ENCODE results near the gene MYO10.
"Not testable (repeated sequence)": the region's sequence is repeated elsewhere in the genome, so short reads cannot be mapped to it uniquely, and the experiment has no call there.

Gene MYO10

DNA sequence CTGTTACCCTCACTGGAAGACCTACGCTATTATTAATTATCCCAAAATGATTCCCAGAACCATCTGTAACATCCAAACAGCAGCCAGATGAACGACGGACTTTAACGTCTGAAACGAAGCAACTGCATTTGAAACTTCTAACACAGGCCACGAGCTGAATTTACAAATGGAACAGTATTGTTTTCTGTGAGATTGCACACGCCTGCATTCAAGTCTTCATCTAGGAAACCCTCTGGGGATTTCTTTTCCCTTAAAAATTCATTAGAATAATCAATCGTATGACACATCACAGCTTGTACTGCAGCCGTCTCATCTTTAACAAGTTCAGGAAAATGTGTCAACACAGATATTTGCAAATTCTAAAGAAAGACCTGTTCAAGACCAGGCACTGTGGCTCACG is 80.2 kb downstream of the MYO10 start:
- DNase-seq: no peak

DNA sequence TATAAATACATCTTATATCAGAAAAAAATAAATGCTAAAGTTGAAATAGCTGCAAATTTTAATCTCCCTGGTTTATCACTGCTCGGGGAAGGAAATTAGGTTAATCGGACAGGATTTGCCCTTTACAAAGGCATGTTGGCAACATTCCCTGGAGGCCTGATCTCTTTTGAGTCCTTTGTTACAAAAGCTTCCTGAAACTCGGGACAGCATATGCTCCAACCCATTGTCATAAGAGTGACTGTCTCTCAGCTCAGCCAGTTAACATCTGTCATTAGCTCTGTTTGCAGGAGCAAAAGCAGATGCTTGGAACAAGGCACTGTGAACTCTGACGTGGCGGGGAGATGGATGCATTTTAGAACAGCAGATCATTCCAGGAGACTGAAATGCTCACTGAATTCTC is 80.6 kb downstream of the MYO10 start:
- DNase-seq: no peak

DNA sequence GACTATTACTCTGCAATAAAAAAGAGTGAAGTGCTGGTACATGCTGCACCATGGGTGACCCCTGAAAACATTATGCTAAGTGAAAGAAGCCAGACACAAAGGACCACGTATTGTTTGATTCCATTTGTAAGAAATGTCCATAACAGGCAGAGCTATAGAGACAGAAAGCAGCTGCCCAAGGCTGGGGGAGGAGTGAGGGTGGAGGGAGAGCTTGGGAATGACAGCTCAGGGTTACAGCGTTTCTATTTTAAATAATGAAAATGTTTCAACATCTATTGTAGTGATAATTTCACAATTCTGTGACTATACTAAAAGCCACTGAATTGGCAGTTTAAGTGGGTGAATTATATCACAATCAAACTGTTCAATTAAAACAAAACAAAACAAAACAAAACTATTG is 81.7 kb downstream of the MYO10 start:
- DNase-seq: no peak

DNA sequence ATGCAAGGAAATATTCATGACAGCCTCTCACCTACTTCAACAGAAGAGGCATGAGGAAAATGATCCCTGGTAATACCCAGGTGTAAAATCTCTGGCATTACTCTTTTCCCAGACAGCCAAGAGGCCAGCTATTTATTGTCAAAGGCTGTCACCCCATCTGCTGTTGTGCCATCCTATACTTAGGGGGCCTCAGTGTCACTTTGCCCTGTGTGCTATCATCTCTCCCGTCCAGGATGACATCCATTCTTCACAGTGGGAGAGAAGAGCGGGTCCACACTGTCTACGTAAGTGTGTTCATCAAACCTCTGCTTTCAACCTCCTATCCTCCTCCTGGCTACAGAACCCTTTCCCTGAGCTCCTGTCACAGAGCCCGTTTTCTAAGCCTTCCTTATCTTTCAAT is 82.6 kb downstream of the MYO10 start:
- DNase-seq: no peak

DNA sequence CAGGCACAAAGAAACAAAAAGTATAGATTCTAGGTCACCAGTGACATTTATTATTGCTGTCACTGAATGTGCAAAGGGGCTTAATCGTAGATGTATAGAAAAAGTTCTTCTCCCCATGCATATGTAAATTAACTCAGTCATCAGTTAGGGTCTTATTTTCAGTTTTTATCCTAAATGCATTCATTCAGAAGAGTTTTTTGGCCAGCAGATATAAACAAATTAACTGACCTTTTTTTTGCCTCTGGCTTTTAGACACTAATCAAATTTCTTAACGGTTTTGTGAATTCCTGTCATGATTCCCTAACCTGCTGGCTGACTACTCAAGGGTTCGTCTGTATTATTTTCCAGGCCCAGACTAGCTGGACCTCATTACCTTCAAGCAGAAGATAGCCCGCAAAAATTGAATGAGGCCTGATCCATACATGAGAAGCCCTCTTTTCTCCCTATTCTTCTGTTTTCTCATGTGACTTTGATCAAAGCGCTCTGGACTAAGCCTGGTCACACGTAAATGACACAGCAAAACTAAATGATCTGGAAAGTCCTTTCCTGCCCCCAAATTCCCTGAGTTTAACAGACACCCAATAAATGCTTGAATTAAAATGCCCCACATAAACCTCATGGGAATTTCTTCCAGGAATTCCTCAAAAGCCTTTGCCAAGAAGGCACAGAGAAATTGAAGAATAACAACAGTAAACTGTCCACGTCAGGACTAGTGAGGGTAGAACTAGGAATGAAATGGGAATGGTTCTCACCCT is 83.7 kb downstream of the MYO10 start:
- DNase-seq: no peak

DNA sequence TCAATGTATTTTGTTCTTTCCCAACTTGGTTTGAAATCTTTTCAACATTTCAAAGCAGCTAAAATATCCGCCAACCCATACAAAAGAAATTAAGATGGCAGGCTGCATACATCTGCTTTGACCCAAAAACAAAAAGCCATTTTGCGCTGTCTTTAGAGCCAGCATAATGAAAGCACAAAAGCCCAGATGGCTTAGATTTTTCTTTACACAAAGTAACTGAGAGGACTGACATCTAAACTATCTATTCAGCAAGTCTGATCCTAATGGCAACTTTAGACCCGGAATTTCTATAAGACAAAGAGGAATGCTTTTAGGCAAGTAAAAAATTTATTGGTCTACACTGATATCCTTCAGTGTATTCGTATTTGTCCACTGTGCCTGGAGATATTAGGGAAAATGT is 86.3 kb downstream of the MYO10 start:
- no peak for DNase-seq

DNA sequence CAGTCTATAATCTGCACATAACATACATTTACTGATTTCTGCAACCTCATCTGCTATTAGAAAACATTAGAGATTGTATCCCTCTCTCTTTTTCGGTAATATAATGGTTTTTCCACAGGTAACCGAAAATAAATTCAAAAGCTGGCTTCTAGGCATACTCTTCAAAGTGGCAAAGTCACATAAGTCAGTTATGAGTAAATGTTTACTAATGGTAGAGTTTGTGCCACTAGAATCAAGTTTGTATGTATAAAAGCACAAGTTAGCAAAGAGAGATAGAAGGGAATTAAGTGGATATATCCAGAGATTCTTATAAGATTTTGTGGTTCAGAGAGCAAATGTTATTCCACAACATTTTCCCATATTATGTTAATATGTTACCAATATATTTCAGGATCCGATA is 86.9 kb downstream of the MYO10 start:
- DNase-seq: no peak

DNA sequence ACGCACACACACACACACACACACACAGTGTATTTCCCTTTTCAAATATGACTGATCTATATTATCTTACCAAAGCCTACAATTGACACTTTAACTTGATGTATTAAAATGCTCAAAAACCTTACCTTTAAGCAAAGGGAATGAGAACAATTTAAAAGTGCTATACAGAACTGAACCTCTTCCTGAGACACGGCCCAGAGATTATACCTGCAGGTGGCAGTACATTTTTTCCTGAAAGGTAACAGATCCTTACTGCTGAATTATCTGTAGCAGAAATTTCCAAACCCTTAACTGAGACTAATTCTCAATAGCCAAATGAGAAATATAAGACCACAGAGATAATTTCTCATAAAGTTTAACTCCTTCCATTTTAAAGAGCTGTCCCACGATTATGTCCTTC is 91.1 kb downstream of the MYO10 start:
- no peak for DNase-seq

DNA sequence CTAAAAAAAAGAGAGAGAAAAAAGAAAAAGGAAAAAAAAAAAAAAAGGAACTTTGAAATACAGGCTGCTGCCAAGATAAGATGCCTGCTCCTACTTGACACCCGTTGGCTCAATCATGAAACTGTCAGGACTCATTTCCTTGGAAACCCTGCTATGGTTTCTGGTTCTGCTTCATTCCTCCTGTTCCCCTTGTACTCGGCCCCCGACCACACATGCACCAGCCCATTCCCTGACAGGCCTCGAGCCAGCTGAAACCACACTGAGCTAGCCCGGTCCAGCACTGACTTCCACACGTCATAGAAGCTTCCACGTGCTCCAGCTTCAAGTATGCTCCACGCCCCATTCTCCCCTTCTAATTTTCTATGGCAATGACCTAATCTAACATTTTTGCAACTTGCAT is 93.2 kb downstream of the MYO10 start:
- no peak for DNase-seq

DNA sequence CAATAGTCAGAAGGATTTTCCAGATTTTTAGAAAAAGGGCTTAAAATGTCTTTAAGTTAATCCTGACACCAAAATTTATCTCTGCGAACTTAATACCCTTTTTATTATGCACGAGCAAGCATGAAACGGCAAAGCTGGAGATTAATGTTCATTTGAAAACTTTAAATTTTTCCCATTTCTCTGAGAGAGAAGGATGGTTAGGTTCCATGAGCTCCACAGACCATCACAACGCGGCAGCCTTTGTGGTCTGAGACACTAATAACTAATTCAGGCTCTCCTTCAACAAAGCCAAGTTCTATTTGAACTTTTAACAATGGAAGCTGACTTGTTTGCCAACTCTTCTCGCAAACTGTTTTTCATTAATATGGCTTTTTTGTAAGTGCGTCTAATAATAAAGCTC is 94.7 kb downstream of the MYO10 start:
- DNase-seq: no peak

DNA sequence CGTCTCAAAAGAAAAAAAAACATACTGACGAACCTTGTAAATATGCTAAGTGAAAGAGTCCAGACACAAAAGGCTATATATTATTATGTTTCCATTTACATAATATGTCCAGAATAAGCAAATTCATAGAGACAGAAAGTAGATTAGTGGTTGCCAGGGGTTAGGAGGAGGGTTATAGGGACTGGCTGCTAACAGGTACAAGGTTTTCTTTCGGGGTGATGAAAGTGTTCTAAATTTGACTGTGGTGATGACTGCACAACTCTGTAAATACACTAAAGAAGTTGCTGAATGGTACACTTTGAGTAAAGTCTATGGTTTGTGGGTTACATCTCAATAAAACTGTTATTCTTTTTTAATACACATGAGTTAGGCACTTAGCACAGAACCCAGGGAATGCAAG is 98.8 kb downstream of the MYO10 start:
- no peak for DNase-seq

DNA sequence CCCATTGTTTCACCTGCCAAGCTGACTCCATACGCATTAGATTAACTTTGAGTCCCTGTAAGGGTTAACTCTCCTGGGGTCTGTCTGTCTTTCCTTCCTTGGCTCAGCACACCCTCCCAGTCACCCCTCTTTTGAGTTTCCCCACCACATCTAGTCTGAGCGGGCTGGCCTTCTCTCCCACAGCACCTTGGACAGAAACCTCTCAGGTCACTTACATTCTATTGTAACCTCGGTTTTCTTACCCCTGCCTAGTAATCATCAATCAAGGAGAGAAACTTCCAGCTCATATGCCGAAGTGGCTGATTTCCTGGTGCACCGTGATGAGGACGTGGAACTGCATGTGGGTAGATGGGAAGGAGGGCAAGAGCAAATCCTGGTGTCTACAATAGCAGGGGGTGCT is 102.1 kb downstream of the MYO10 start:
- no peak for DNase-seq

DNA sequence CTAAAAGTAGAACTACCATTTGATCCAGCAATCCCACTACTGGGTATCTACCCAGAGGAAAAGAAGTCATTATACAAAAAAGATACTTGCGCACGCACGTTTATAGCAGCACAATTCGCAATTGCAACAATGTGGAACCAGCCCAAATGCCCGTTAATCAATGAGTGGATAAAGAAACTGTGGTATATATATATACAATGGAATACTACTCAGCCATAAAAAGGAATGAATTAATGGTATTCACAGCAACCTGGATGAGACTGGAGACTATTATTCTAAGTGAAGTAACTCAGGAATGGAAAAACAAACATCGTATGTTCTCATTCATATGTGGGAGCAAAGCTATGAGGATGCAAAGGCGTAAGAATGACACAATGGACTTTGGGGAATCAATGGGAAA is 104.8 kb downstream of the MYO10 start:
- not testable (repeated sequence) for DNase-seq

DNA sequence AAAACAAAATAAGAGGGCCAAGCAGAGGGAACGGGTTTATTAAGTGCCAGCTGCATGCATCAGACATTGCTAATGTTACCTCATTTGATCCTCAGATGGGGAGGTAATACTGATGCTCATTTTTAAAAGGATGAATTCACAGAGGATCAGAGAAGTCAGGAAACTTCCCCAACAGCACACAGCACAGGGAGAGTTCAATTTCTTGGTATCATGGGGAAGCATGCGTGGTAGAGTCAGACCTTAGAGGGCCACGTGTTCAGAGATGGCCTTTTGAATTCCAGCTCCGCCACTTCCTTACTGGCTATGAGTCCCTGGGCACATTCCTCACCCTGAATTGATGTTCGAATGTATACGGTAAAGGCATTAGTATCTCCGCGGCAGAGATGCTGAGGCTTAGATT is 108.3 kb downstream of the MYO10 start:
- no peak for DNase-seq

DNA sequence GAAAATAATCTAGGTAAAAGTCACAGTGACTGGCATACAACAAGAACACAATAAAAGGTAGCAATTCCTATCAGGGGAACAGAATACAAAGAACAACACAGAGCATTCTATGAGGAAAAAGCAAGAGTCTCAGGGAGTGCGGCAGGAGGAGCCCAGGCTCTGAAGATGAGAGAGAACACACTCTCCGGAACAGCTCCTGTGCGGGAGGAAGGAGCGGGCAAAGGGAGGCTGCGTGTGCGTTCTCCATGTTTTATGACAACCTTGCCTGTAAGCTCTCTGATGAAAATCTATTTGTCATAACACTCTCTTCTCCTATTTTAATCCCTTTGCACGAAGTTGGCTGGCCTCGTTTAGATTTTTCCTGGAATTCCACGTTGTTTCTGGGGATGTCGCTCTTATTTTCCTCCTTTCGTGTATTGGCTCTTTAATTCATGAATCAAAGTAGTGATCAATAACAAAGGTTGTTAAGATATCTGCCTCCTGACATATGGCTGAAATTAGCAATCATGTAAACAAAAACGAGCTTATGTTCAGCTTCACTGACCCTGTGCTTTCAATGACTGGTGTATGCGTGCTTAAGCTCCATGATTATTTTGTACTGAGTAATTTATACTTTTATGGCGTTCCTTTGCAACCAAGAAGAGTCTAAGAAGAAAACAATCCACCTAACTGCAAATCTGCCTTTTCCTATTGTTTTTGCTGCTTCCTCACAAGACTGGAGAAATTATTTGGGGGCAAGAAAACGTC is 109.5 kb downstream of the MYO10 start:
- DNase-seq: no peak

DNA sequence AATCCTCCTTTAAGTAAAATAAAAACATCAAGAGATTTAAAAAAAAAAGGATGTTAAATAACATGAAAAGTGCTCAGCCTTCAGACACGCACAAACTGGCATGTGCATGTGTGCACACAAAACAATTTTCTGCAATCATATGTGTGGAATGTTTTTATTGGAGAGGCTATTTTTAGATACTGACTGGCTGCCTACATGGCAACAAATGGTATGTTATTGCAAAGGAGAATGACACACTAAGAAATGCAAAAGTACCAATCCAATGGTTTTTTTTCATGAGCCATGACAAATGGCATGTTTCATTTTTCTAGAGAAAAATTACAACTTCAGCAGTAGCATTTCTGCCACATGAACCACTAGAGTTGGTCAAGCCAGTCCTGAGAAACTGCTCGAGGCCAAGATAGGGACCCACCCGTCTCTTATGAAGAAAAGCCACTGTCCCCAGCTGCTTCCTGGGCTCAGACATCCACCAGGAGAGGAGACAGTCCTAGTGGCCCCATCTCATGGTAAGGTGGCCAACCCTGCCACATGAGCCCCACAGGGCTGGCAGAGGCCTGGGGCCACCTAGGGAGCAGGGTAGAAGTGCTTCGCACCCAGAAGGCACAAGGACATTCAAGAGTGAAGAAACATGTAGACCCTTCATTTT is 116.4 kb downstream of the MYO10 start:
- DNase-seq: no peak

DNA sequence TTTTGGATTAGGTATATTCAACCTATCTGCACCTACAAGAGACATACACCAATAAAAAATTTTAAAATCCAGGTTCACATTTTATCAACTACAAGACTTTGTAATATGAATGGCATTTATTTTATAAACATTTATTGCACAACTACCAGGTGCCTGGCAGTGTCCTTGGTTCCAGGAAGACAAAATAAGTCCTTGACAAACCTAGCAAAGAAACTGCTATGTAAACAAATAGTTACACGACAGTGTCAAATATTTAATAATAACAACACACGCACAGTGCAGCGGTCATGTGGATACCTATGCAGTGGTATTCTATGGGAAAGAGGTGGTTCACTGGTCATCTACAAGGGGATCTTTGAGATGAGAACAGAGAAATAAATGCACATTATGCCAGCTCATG is 120.7 kb downstream of the MYO10 start:
- no peak for DNase-seq

DNA sequence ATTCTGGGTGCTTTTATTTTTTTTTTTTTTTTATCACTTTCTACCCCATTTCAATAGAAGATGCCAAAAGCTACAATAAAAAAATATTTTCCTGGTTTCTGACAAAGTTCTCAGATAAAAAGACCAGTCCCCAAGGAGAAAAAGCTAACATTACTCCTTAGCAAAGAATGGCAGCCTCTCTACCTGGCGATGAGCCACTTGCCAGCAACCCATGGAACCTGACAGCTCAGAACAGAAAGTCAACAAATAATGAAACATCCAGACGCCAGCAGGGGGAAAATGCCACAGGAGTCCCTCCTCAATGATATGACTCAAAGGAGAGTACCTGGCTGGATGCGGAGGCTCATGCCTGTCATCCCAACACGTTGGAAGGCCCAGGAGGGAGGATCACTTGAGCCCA is 123.2 kb downstream of the MYO10 start:
- DNase-seq: no peak

DNA sequence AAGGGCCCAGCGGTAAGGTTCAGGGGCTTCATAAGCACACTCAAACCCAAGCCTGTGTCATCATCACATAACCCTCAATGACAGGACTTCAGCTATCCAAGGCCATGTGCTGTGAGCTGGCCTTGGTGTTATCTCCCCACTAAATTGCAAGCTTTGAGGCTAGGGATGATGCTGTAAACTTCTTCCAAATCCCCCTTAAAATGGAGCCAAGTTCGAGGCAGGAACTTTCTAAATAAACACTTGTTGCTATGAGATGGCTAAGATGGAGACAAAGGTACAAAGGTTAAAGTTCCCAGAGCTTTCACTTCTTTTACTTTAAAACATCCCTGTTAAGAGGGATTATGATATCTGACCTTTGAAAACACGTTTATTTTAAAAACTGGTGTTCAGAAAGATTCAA is 123.6 kb downstream of the MYO10 start:
- DNase-seq: no peak

DNA sequence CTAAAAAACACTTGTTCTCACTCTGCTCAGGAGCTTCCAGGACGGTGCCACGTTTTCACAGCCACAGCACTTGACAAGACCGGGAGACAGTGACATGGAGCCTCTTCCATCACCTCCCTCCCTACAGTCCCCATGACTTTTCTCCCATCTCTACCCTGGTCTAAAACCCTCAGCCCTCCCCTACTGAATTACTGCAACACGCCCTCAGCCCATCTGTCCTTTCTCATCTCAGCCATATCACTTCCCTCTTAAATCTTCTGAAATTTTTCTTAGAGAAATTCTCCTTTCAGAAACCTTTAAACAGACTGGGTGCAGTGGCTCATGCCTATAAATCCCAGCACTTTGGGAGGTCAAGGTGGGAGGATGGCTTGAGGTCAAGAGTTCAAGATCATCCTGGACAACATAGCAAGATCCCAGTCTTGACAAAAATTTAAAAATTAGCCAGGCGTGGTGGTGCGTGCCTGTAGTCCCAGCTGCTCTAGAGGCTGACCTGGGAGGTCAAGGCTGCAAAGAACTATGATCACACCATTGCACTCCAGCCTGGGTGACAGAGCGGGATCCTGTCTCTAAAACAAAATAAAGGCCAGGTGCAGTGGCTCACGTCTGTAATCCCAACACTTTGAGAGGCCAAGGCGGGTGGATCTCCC is 125.8 kb downstream of the MYO10 start:
- no peak for DNase-seq

DNA sequence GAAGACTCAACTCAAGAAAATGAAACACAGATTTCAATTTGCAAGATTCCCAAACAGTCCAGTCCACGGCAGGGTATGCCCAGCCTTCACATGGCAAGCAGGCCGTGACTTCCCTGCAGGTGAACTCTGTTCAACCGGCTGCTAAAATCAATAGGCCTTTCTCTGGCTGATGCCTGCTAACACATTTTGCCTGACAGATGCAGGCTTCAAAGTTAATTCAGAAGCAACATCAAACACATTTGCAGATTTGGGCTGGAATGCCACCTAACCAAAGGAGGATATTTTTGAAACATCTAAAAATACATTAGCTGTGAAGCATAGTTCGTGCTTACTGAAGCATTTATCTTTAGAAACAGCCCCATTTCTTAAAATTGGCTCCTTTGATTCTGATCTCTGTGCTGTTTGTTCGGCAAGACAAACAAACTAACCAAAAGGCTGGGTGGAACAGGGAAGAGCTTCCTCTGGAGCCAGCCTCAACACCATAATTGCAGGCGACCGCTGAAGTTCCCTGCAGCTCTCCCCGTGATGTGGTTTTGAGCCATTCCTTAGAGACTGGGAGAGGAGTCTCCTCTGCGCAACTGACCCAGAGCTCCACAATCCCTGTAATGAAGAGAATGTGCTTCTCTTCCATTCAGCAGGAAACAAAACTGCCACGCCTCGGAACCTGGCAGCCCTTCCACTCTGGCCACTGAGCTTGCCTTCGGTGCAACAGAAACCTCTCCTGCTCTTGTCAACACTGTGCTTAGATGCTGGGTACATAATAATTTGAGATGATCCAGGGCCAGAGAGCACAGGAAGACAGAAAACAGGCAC is 126.5 kb downstream of the MYO10 start:
- no peak for DNase-seq

DNA sequence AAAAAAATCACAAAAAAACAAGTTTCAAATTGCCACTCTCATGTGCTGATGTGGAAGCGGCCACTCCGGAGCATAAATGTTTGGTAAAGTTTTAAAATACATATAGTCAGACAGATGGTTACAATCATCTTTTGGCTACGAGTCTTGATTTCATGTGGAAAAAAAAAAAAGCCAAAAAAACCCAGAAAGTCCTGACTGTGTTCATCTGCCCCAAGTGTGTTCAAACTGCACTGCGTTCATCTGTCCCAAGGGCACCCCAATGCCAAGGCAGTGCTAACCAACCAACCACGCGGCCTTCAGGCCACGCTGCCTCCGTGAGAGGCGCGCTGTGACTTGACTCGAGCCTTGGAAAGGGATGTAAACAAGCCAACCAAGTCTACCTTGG is 127.1 kb downstream of the MYO10 start:
- no peak for DNase-seq

DNA sequence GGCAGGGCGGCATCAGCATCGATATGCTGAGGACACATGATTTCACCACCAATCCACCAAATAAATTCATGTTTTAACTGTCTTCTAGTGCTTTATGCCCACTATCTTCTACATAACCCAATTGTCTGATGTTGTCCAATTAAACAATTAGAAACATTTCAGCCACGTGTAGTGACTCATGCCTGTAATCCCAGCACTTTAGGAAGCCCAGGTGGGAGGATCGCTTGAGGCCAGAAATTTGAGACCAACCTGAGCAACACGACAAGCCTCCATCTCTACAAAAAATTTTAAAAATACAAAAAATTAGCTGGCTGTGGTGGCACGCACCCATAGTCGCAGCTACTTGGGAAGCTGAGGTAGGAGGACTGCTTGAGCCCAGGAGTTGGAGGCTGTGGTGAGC is 128.1 kb downstream of the MYO10 start:
- no peak for DNase-seq
